Ovary (tissue), 3 donors: ENCODE measurements around the gene ARAP1.

Experiments used
- CTCF ChIP-seq, 3 donors: fragments of 450-650 bp in 2 of 3; fragments of 200-600 bp in 1 of 3; IDR thresholded peaks; one replicate each; pipeline versions ENCODE4 v1.5.1 to v1.8.0; 2016 to 2022; ENCODE audit warnings: antibody characterized with exemption in 3 of 3, mild to moderate bottlenecking in 1 of 3
- EP300 ChIP-seq: sonication (generic); formaldehyde crosslinking; IDR thresholded peaks from one replicate; pipeline ENCODE4 v1.6.1; 2017; ENCODE audit warnings: antibody characterized with exemption
- POLR2A ChIP-seq: fragments of 450-650 bp; IDR thresholded peaks from one replicate; pipeline ENCODE4 v1.6.1; 2017; ENCODE audit warnings: antibody characterized with exemption, mild to moderate bottlenecking, moderate library complexity
- donor health status: DM: no; HTN: no; CAD: no.

- no peak for TF ChIP-seq POLR2A
- no peak for TF ChIP-seq CTCF (IDR thresholded peaks at IDR 0.05)
- no peak for TF ChIP-seq EP300
These were observed 2.1 kb downstream of the ARAP1 start for GRCh38 chr11:72750086-72750485.
